Nephron (organoid): ENCODE results near the gene RRAS.

ENCODE experiments used
- H3K27ac Mint-ChIP-seq, 3 experiments: 2 replicates each; pipeline ENCODE4 v1.8.0; 2020; ENCODE audit warnings: mixed read lengths in 3 of 3, mild to moderate bottlenecking in 2 of 3, moderate library complexity in 1 of 3
- H3K27me3 Mint-ChIP-seq: 2 replicates; pipeline ENCODE4 v1.8.0; 2021; ENCODE audit warnings: low read depth, mild to moderate bottlenecking, moderate library complexity, mixed read lengths
- H3K36me3 Mint-ChIP-seq: 2 replicates; pipeline ENCODE4 v1.8.0; 2020; ENCODE audit warnings: low read depth, mixed read lengths
- H3K4me1 Mint-ChIP-seq: 2 replicates; pipeline ENCODE4 v1.8.0; 2020; ENCODE audit warnings: mixed read lengths
- H3K4me3 Mint-ChIP-seq, 3 experiments: 2 replicates each; pipeline ENCODE4 v1.8.0; 2020; ENCODE audit warnings: mild to moderate bottlenecking in 3 of 3, mixed read lengths in 3 of 3, moderate library complexity in 2 of 3
- H3K9me3 Mint-ChIP-seq: 2 replicates; pipeline ENCODE4 v1.8.0; 2020; ENCODE audit warnings: mixed read lengths
- TF ChIP-seq, protein P1 (sequence below), 3 experiments: fragments of 200-600 bp; sonication (generic); IDR thresholded peaks; one replicate each; pipeline ENCODE4 v1.5.0; 2021; ENCODE audit warnings: antibody characterized with exemption in 3 of 3; ENCODE audit not compliant: unreplicated experiment in 3 of 3

Gene RRAS

DNA sequence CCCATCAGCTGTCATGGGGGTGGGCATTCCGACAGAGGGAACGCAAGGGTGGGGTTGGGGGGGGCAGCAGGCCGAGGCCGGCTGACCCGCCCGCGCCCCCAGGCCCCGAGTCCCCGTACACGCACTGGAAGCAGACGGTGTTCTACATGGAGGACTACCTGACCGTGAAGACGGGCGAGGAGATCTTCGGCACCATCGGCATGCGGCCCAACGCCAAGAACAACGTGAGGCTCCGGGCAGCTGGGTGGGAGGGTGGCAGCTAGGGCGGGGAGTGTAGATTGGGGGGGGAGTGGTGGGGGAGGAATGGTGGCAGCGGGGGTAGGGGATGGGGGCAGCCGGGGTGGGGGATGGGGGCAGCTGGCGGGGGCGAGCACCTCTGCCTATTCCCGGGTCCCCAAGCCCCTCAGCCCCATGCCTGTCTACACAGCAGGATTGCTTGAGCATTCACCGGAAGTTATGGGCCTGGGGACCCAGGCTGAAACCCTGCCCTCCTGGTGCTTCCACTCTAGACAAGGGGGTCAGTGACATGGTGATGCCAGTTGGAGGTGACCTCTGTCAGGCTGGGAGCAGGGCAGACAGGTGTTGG, 46.7 kb upstream of the RRAS start:
- peaks cover 35% of the 10 kb centered on the region for H3K4me1 Mint-ChIP-seq

DNA sequence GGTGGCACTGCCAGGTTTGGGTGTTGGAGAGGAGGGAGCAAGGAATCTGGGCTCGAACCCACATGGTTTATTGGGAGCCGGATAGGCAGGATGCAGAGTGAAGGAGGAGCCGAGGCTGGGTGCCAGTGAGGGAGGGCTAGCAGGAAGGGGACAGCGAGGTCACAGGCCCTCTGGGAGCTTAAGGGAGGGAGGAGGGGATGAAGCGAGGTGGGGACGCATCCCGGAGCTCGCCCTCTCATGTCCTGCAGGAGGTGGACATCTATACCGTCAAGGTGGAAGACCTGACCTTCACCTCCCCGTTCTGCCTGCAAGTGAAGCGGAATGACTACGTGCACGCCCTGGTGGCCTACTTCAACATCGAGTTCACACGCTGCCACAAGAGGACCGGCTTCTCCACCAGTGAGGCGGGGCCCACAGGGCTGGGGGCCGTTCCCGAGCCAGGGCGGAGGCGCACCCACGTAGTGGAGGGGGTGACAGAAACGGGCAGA, 45.9 kb upstream of the RRAS start:
- TF ChIP-seq, protein P1, sequence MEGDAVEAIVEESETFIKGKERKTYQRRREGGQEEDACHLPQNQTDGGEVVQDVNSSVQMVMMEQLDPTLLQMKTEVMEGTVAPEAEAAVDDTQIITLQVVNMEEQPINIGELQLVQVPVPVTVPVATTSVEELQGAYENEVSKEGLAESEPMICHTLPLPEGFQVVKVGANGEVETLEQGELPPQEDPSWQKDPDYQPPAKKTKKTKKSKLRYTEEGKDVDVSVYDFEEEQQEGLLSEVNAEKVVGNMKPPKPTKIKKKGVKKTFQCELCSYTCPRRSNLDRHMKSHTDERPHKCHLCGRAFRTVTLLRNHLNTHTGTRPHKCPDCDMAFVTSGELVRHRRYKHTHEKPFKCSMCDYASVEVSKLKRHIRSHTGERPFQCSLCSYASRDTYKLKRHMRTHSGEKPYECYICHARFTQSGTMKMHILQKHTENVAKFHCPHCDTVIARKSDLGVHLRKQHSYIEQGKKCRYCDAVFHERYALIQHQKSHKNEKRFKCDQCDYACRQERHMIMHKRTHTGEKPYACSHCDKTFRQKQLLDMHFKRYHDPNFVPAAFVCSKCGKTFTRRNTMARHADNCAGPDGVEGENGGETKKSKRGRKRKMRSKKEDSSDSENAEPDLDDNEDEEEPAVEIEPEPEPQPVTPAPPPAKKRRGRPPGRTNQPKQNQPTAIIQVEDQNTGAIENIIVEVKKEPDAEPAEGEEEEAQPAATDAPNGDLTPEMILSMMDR (IDR thresholded peaks at IDR 0.05; ENCODE audit: unreplicated experiment in 3 of 3): no peak
- Mint-ChIP-seq H3K9me3 (no peaks in the 10 kb centered on the region), H3K4me1 (peaks cover 30% of the 10 kb centered on the region), H3K4me3 (no peak overlapping the region), H3K27ac (no peak overlapping the region), H3K27me3 (no peaks in the 10 kb centered on the region), H3K36me3 (peaks cover 44% of the 10 kb centered on the region)

More for the DNA sequence above, 46.7 kb upstream of the RRAS start:
- no peaks in the 10 kb centered on the region for H3K9me3 Mint-ChIP-seq
- H3K4me3 Mint-ChIP-seq: peak overlapping the region in 1 of 3 experiments; percentile 29
- no peaks in the 10 kb centered on the region for H3K27me3 Mint-ChIP-seq
- H3K27ac Mint-ChIP-seq: peak overlapping the region in 1 of 3 experiments; percentile 49
- H3K36me3 Mint-ChIP-seq: peaks cover 42% of the 10 kb centered on the region
- TF ChIP-seq, protein P1 (IDR thresholded peaks at IDR 0.05; ENCODE audit: unreplicated experiment in 3 of 3): no peak

DNA sequence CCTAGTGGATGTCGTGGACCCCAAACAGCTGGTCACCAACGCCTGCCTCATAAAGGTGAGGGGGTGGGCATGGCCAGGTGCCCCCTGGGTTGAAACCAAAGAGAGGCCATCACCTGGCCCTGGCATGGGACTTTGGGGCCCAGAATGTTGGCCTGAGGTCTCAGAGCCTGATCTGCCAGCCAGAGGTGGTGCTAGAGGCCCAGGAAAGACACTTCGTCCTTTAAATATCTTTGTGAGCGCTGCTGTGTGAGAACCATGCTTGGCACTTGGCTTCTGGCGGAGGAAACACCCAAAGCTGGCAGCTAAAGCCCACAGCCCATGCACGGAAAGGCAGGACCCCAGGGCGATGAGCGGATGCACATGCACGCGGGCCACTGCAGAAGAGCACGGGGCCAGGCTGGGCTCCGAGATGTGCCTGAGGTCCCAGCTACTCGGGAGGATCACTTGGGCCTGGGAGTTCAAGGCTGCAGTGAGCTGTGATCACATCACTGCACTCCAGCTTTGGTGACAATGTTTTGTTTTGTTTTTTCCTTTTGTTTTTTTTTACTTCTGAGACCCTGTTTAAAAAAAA, 45.1 kb upstream of the RRAS start:
- Mint-ChIP-seq H3K27me3 (no peaks in the 10 kb centered on the region), H3K27ac (peak overlapping the region in 1 of 3 experiments; percentile 52), H3K4me3 (no peak overlapping the region), H3K4me1 (peaks cover 30% of the 10 kb centered on the region), H3K9me3 (no peaks in the 10 kb centered on the region), H3K36me3 (peaks cover 47% of the 10 kb centered on the region)
- TF ChIP-seq, protein P1 (IDR thresholded peaks at IDR 0.05; ENCODE audit: unreplicated experiment in 3 of 3): no peak

DNA sequence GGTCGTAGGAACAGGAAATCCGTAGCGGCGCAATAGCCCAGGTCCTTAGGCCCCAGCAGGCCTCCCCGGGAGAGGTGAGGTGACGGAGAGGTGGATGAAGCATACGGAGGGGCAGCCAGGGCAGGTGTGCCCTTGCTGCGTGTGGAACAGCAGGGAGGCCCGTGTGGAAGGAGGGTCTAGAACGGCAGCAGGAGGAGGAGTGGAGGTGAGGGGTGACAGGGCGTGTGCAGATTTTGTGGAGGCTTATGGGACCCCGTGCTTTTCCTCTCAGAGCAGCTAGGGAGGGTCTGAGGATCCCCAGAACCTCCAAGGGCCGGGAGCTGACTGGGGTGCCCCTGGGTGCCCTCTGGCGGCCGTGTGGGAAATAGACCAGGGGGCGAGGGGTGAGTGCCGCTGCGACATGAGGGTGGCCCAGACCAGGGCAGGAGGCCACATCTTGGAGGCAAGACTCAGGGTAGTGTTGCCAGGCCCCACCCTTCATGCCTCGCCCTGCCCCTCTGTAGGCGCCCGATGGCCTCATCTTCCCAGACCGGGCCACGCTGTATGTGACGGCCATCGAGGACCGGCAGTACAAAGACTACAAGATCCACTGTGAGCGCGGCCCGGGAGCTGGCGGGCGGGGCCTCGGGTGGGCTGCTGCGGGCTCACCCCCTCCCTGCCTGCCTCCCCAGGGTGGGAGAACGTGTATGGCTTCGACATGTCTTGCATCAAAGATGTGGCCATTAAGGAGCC, 44.5 kb upstream of the RRAS start:
- Mint-ChIP-seq H3K27me3 (no peaks in the 10 kb centered on the region), H3K9me3 (no peaks in the 10 kb centered on the region), H3K4me1 (peaks cover 32% of the 10 kb centered on the region), H3K4me3 (no peak overlapping the region), H3K27ac (no peak overlapping the region), H3K36me3 (peaks cover 47% of the 10 kb centered on the region)
- TF ChIP-seq, protein P1 (IDR thresholded peaks at IDR 0.05; ENCODE audit: unreplicated experiment in 3 of 3): no peak

DNA sequence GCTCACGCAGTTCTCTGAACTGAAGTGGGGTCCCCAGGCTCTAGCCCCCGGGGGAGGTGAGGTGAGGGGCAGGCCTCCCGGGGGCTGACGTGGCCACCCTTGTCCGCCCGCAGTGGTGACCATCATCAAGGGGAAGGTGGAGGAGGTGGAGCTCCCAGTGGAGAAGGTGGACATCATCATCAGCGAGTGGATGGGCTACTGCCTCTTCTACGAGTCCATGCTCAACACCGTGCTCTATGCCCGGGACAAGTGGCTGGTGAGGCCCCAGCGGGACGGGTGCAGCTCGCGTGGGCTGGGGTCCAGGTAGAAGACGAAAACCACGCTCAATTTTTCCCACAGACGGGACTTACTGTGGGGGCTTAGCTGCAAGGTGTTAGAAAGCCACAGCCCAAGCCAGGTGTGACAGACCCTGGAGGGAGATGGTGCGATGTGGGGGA, 43.9 kb upstream of the RRAS start:
- Mint-ChIP-seq H3K4me1 (peaks cover 31% of the 10 kb centered on the region), H3K4me3 (no peak overlapping the region)

More for the DNA sequence above, 43.9 kb upstream of the RRAS start:
- peaks cover 47% of the 10 kb centered on the region for H3K36me3 Mint-ChIP-seq
- no peak overlapping the region for H3K27ac Mint-ChIP-seq
- no peaks in the 10 kb centered on the region for H3K9me3 Mint-ChIP-seq
- H3K27me3 Mint-ChIP-seq: no peaks in the 10 kb centered on the region
- TF ChIP-seq, protein P1 (IDR thresholded peaks at IDR 0.05; ENCODE audit: unreplicated experiment in 3 of 3): no peak
